MM.1S (cell line): ENCODE measurements around the gene TMCO4.

ENCODE experiments used
- CTCF ChIP-seq: fragments of 300-600 bp; sonication (generic); IDR thresholded peaks from 2 replicates; pipeline ENCODE4 v1.5.1; 2016; ENCODE audit warnings: antibody characterized with exemption, low read length, mixed read lengths
- EZH2 ChIP-seq: fragments of 300-600 bp; sonication (generic); optimal IDR thresholded peaks from 2 replicates; pipeline ENCODE3; 2017; ENCODE audit warnings: low read depth, mild to moderate bottlenecking, antibody characterized with exemption, low read length, mixed read lengths
- EZH2phosphoT487 ChIP-seq: fragments of 300-600 bp; sonication (generic); IDR thresholded peaks from 2 replicates; pipeline ENCODE4 v1.6.1; 2018; ENCODE audit warnings: antibody characterized with exemption, low read length

- no peak for TF ChIP-seq CTCF
- TF ChIP-seq EZH2phosphoT487: no peak
- TF ChIP-seq EZH2: no peak
These were observed 90.4 kb downstream of the TMCO4 start for GRCh38 chr1:19709260-19709793.
